ENCODE data around the gene CIAPIN1.

The CIAPIN1 gene

DNA sequence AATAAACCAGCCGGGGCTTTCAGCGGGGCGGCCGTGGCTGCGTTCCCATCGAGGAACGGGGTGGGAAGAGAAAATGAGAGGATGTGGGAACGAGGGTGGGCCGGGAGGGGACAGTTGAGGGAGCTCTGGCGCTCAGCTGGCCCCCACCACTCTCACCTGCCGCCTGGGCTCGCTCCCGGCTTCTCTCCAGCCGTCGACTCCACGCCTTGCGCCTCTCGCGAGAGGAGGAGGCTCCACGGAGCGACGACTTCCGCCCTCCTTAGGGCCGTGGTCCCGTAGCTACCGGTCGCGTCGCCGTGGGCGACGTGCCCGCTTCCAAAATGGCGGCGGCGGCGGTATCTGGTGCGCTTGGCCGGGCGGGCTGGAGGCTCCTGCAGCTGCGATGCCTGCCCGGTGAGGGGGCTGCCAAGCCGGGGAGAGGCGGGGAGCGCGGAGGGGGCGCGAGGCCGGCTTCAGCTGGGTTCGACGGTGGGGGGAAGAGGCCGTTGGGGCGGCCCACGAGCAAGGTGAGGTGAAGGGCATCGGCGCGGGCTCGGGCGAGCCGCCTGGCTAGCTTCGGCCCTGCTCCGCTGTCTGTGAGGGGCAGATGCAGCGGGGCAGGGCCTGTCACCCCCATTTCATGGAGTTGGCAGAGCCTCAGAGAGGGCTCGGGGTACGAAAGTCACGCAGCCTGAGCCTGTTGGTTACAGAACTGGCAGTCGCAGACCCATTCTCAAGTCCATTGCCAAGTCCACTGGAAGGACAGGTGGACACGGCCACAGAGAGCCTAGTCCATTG lies at the start of gene CIAPIN1, which contains the start of gene COQ9:
TSS of gene CIAPIN1 (minus strand) at position 200 of the 777 bp plus-strand sequence. CDS start 6,457 bp downstream, outside the sequence.
TSS of gene COQ9 (plus strand) at position 294 of the 777 bp plus-strand sequence. CDS start at position 321, 27 bp downstream.
- DNase-seq, result peak; percentile 12

DNA sequence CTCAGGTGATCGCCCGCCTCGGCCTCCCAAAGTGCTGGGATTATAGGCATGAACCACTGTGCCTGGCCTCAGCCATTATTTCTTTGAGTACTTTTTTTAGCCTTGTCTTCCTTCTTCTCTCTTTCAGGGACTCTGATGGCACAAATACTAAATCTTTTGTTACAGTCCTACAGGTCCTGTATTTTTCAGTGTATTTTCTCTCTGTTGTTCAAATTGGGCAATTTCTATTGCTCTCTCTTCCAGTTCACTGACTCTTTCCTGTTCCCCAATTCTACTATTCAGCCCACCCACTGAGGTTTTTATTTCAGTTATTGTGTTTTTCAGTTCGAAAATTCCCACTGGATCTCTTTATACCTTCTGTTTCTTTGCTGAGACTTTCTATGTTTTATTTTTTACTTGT lies 46.6 kb upstream of the CIAPIN1 start:
- DNase-seq, result no peak

DNA sequence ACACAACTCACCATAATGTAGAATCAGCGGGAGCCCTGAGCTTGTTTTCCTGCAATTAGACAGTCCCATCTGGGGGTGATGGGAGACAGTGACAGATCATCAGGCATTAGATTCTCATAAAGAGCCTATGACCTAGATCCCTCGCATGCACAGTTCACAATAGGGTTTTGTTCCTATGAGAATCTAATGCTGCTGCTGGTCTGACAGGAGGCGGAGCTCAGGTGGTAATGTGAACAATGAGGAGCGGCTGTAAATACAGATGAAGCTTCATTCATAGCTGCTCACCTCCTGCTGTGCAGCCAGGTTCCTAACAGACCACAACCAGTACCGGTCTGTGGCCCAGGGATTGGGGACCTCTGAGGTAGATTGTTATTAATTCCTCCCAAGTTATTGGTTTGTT lies 42.0 kb upstream of the CIAPIN1 start:
- DNase-seq, result no peak

DNA sequence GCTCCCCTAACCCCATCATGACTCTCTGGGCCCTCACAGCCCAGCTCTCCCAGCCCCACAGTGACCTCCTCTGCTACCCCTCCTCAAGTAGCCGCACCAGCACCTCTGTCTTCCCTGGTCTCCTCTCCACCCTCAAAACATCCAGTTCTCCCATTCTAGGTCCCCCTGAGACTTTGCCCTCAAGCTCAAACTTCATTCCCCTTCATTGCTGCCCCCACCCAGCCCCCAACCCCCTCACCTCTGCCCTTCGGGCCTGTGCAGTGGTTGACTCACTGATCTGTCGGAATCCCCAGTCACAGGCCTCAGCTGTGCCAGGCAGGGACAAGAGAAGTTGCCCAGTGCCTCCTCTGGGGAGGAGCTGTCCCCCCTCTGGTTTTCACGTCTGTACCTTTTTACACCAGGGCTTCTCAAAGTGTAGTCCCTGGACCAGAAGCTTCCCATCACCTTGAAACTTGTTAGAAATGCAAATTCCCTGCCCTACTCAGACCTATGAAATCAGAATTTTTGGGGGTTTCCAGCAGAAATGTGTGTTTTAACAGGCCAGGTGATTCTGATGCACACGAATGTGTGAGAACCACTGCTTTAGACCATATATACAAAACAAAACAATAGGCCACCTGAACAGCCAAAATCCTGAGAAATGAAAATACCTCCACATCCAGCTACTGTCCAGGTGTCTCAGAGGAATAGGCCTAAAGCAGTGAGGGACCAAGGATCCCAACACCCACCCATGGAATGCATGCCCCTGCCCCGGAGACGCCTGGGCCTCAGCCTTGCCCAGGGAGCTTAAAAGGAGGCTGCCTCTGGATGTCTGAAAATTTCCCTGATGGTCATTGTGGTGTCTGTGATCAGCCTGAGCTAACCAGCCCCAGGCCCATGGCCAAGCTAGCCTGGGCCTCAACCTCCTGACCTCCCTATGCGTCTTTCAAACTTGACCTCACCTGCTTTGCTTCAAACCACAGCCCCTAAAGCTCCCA lies 40.0 kb upstream of the CIAPIN1 start:
- no peak for DNase-seq

DNA sequence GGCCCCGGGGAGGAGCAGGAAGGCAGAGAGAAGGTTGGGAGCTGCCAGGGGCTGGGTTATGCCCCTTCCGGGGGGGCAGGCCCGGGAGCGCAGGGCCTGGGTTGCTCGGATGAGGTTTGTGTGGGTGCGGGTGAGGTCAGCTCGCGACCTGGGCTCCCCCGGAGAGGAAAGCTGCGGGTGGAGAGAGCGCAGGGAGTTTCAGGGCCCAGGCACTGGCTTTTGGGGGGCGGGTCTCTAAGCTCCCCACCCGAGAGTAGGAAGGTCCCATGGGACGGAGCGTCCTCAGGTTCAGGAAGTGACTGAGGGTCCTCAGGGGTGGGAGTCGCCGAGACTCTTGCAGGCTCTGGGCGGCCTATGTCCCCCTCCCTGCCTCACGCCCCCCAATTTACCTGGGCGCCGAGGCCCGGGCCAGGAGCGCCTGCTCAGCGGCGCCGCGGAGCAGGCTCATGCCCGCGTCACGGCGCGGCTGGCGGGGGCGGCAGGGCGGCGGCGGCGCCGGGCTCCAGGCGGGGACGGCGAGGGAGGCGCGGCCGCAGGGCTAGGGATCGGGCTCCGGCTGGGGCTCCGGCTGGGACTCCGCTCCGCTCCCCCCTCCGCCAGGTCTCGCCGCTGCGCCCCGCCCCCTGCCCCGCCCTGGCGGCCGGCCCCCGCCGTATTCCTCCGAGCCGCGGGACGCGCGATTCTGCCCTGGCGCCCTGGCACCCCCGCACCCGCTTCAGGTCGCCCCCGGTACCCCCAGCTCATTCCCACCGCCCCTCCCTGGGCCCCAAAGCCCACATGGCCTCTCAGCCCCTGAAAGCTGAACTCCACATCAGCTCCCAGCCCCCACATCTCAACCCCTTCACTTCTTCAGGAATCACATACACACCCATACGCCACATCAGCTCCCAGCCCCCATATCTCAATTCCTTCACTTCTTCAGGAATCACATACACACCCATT lies 39.0 kb upstream of the CIAPIN1 start, which contains the start of gene DOK4:
TSS of gene DOK4 (minus strand) at position 578 of the 942 bp plus-strand sequence. CDS start 6,986 bp downstream, outside the sequence.
- DNase-seq, result no peak

DNA sequence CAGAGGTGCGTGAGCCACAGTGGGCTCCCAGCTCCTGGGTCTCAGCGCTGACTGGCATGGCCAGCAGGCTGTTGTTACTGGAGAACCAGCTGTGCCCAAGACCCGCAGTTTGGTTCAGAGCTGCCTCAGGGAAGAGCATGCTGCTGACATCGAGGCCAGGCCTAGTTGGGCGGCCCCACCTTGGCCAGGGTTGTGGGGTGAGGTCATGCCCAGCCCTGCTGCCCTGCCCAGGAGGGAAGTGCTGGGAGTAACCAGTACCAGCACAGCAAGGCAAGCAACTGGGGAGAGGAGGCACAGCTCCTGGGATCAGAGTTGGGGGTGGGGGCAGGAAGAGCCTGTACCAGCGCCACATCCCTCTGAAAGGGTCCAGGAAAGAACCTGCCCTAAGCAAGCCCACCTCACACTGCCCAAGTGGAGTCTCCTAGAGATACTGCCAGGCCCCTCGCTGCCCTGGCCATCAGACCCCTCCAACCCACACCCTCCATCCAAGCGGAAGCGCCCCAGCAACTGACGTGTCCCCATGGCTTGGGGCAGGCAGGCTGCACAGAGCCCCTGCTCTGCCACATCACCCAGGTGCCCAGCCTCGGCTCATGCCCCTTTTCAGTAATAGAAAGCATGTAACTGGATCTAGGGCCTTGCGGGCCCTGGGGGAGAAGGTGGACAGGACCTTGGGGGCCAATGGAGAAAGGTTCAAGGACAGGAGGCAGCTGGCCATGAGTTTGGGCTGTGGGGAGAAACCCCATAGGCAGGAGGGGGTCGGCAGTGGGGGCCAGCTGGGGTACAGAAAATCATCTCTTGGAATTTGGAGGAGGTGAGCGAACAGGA lies 38.1 kb upstream of the CIAPIN1 start:
- no peak for DNase-seq

DNA sequence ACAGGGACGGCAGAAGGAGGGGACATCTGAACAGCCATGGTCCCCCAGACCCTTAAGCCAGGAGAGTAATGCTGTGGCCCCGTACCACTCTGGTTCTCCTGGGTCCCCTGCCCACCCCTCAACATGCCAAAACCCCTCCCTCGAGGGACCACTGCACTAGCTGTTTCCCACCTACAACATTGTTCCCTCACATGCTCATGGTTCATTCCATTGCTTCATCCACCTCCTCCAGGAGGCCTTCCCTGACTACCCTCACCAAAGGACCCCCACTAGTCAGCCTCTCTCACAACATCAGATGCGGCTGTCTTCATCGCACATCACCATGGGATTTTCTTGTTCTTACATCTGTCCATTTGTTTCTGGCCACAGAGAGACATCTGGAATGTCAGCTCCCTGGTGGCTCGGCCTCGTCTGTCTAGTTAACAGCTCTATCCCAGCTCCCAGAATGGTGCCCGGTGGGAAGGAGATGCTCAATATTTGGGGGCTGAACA lies 37.4 kb upstream of the CIAPIN1 start:
- no peak for DNase-seq

DNA sequence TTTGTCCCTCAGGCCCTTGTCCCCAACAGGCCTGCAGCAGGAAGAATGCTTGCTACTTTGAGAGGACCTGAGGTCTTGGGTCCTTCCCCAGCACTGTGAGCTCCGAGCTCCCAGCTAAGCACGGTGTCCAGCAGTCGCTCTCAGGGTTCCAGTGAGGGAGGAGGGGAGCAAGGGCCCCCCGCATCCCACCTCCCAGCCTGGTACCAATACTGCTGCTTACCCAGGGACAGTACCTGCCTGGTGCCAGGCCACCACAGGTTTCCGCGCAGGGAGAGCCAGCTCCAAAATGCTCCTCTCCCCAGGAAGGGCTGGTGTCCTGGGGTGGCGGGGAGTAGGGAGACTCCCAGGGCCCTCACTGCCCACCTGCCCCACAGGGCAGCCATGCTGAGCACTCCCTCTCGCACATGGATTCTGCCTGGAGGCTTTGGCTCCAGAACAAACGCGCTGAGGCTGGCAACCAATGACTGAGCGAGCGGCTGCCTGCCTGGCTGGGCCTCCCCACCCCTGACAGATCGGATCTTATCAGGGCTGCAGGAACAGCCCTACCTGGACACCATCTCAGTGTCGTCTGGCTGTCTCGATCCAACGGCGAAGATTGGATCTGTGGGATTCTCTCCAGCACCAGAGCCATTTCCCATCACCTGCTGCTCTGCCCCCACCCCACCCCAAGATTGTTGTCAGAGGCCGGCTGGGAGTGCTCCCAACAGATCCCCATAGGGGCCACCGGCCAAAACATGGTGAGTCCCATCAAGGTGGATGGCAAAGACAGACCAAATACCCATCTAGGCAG lies 36.7 kb upstream of the CIAPIN1 start:
- no peak for DNase-seq

DNA sequence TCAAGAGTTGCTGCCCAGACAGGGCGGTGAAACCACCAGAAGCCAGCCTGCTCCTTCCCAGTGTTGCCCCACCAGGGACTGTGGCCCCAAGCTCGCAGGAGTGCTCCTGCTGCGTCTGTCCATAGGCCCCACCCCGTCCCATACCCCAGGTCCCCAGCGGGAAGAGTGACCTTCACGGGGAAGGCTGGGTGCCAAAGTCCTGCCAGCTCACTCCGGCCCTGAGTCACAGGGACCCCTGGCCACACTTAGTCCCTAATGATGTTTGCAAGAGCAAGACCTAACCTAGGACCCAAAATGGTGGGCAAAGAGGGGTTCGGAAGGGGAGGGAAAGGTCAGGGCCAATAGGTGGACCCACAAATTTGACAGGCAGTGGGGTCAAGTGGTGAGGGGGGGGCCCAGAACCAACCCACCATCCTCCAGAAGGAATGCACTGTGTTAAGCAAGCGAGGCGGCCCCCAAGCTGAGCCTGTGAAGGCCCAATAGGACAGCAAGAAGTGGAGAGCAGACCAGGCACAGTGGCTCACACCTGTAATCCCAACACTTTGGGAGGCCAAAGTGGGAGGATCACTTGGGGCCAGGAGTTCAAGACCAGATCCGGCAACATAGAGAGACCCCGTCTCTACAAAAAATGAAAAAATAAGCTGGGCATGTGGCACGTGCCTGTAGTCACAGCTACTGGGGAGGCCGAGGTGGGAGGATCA lies 35.8 kb upstream of the CIAPIN1 start:
- no peak for DNase-seq

DNA sequence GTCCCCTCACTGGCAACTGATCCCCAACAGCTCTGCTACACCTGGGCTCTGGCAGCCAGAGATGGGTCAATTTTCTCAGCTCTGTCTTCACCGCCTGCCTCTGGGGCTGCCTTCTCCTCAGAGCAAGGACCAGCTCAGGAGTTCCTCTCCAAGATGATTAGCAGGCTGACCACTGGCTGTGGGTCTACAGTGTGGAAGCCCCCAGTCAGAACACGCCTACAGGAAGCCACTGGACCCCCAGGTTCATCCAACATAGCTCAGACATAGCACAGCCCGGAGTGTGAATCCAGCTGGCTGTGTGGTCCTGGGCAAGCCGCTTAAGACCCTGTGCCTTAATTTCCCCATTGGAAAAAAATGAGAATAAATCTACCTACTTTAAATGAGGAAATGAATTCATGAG lies 34.2 kb upstream of the CIAPIN1 start:
- no peak for DNase-seq

DNA sequence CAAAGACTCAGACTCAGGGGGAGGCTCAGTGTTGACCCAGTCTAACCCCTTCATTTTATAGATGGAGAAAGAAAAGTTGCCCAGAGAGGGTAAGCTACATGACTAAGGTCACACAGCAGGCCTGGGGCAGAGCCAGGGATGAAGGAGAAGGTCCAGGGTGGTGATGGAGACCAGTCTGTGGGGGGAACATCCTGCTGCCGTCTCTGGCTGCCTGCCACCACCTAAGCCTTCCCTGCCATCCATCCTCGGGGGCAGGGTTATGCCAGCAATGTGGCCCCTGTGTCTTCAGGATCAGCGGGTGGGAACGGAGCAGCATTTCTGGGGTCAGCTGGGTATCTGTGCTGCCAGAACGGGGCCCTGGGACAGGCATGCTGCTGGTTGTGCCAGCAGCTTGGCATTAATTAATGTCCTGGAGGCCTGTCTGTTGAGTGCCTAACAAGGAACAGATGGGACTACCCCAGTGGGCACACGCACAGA lies 33.6 kb upstream of the CIAPIN1 start:
- DNase-seq, result no peak

DNA sequence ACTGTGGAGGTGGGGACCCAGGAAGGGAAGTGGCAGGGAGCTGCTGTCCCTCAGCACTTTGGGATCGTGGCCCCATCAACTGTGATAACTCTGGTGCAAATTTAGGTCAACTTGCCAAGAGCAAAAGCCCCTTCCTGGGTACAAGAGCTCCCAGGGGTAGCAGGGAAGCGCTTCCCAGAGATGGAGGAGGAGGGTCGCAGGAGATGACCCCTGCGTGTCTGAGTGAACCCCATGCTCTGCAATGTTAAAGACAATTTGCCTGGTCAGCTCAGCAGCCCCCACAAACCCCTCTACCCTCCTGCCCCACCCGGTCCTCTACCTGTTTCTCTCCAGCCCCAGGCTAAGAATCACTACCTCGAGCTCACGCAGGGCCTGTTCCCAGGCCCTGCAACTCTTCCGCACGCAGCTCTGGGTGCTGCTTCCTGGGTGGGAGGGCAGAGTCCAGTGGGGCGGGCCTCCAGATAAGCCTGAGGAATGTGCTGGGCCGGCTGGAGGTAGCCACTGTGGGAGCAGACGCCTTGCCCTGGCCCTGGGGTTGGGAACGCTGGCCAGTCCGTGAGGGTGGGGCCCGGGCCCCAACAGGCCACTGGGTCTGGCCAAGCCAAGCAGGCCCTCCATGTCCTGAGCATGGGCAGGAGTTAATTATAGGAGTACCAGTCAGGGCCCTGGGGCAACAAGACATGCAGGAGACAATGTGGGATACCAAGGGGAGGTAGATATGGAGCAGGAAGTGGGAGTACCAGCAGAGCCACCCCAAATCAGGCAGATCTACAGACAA lies 33.0 kb upstream of the CIAPIN1 start:
- DNase-seq, result no peak

DNA sequence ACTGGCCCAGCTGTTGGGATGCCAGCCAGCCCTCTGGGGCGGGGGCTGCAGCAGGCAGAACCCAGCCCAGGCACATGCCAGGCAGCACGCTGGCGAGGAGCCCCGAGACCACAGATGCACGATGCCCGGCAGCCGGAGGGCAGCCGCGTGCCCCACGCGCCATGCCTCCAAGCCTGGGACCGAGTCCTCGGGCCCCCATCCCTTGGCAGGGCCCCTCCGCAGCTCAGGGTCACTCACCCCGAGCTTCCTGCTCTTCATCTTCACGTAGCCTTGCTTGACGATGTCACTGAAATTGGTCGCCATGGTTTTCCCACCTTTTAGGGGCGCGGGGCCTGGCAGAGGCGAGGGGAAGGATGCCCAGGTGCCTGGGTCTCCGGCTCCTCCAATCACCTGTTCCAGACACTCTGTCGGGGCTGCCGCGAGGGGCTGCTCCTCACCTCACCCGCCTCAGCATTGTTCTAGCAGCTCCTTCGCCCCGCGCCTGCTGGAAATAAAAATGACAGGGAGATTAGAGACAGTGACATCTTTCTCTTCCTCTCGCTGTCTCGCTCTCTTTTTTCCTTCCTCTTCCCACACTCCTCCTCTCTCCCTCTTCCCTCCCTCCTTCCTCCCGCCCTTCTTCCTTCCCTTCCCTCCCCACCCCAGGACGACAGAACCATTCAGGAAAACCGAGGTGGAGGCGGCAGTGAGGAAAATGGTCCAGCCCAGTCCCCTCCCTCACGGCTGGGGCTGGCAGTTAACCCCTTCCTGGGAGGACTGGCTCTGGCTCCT lies 32.2 kb upstream of the CIAPIN1 start:
- no peak for DNase-seq

DNA sequence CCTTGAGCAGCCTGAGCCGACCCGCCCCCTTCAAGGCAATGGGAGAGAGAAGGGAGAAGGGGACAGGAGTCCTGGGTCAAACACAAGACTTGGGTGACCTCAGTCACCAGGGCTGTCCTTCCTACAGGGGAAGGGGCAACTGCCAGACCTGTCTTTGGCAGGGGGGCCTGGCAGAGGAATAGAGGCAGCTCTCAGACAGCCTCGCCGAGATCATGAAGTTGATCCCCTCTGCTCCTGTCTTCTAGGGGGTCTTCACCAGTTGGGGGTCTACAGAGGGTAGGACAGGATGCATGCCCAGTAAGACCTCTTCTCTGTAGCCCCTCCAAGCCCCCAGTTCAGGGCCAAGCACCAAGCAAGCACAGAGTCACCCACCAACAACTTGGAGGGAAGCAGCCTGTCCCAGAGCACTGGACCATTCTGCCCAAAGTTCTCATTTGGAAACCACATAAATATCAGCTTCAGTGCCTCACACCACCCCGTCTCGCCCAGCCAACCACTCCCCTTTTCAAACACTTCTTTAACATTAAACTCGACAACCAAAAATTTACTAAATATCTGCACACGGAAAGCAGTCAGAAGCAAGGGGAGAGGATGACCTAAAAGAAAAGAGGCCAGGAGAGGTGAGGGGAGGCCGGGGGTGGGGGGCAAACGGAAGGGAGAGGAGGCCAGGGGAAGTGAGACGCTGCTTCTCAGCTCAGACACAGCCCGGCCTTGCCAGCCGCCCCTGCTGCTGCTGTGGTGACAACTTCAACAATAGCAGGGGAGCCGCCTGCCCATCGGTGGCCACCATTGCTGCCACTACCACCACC lies 31.4 kb upstream of the CIAPIN1 start:
- no peak for DNase-seq

DNA sequence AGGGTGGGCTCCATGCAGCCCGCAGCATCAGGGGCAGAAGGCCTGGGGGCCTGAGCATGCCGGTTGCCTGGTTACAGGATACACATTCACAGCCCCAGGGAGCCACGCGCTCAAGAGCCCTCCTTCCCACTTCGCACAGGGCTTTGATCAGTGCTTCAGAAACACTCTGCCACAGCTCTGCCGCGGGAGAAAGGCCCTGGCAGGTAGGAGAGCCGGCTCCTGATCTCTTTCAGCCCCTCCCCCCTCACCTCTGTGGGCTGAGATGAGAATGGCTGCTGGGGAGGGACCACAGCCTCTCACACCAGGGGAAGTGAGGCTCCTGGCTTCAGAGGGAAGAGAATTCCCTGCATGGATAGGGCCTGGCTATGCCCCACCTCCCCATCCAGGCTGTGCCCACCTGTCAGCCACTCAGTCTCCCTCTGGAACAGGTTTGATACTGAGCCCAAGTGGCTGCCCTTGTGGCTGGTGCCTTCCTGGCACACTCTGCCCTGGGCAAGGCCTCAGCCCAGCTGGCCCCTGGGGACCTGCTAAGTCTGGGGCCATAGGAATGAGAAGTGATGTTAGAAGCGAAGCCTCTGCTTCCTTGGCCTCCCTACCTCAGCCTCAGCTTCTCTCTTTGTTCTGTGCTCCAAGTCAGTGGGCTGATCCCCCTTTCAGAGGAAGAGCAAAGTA lies 30.5 kb upstream of the CIAPIN1 start:
- no peak for DNase-seq

All from NCI-H2029 treated with DMSO at 0.1 percent for 48 hours (cell line).